ES-I3 (cell line): ENCODE data around the gene KRTCAP2.
"Not testable (repeated sequence)": the region's sequence is repeated elsewhere in the genome, so short reads cannot be mapped to it uniquely, and the experiment has no call there.

Experiments
- H3K36me3 ChIP-seq: 2 replicates; pipeline ENCODE4 v1.6.1; 2013; ENCODE audit warnings: mild to moderate bottlenecking, low read length, control low read depth, moderate library complexity; ENCODE audit not compliant: insufficient read depth
- H3K4me1 ChIP-seq: 2 replicates; pipeline ENCODE4 v1.6.1; 2013; ENCODE audit warnings: mild to moderate bottlenecking, control low read depth, low read length; ENCODE audit not compliant: insufficient read depth
- H3K9ac ChIP-seq: 2 replicates; pipeline ENCODE4 v1.6.1; 2013; ENCODE audit warnings: low read depth, mild to moderate bottlenecking, low read length, moderate library complexity
- H3K9me3 ChIP-seq: 2 replicates; pipeline ENCODE4 v1.6.1; 2013; ENCODE audit warnings: mild to moderate bottlenecking, low read length, moderate library complexity; ENCODE audit not compliant: control insufficient read depth, insufficient read depth

The KRTCAP2 gene

DNA sequence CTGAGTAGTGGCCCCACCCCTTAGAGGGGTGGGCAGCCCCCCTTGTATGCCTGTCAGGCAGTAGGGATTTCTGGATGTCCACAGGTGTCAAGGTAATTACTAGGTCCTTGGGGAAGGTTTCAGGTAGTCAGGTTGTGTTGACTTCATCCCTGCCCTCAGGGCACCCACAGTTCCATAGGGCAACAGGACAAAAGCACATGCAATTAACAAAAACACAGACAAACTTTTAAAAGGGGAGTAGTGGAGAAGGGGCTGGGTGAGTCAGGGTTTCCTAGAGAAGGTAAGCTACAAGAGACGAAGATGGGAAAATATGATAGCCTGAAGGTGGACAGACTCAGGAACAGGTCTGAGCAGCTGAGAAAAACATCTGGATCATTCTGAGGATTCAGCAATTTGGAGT is 14.1 kb downstream of the KRTCAP2 start:
- H3K4me1 ChIP-seq: no peaks in the 10 kb centered on the region
- H3K36me3 ChIP-seq: no peaks in the 10 kb centered on the region
- no peak overlapping the region for H3K9ac ChIP-seq

DNA sequence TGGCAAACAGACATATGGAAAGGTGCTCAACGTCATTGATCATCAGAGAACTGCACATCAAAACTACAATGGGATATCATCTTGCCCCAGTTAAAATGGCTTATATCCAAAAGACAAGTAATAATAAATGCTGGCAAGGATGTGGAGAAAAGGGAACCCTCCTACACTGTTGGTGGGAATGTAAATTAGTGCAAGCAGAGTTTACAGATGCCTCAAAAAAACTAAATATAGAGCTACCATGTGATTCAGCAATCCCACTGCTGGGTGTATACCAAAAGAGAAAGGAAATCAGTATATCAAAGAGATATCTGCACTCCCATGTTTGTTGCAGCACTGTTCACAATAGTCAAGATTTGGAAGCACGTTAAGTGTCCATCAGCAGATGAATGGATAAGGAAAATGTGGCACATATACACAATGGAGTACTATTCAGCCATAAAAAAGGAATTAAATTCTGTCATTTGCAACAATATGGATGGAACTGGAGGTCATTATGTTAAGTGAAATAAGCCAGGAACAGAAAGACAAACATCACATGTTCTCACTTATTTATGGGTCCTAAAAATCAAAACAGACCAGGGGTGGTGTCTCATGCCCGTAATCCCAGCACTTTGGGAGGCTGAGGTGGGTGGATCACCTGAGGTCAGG is 17.0 kb downstream of the KRTCAP2 start:
- H3K9me3 ChIP-seq, H3K9ac ChIP-seq, H3K36me3 ChIP-seq, H3K4me1 ChIP-seq: not testable (repeated sequence)

More for the DNA sequence above, 14.1 kb downstream of the KRTCAP2 start:
- H3K9me3 ChIP-seq: no peaks in the 10 kb centered on the region

DNA sequence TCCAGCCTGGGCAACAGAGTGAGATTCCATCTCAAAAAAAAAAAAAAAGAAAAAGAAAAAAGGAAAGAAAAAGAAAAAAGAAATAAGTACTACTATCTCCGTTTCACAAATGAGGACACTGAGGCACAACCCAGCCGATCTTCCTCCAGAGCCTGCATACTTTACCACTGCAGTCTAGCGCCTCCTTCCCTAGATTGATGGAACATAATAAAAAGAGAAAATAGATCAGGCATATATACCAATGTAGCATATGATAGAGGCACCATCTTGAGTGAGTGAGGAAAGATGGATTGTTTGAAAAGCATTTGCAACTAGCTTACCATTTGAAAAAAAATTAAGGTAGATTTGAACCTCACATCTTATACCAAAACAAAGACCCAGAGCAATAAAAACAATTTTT is 27.6 kb downstream of the KRTCAP2 start:
- Histone ChIP-seq H3K4me1 (no peaks in the 10 kb centered on the region), H3K9me3 (no peaks in the 10 kb centered on the region), H3K36me3 (no peaks in the 10 kb centered on the region), H3K9ac (no peak overlapping the region)

DNA sequence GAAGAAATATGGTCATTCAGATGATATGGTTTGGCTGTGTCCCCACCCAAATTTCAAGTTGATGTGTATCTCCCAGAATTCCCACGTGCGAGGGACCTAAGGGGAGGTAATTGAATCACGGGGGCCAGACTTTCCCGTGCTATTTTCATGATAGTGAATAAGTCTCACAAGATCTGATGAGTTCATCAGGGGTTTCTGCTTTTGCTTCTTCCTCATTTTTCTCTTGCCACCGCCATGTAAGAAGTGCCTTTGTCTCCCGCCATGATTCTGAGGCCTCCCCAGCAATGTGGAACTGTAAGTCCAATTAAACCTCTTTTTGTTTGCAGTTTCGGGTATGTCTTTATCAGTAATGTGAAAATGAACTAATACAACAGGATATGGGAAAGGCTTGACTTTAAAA is 31.4 kb downstream of the KRTCAP2 start:
- no peaks in the 10 kb centered on the region for H3K9me3 ChIP-seq
- H3K4me1 ChIP-seq: peaks cover 6% of the 10 kb centered on the region; the same call in 1 of the 2 replicates
- H3K9ac ChIP-seq: no peak overlapping the region
- H3K36me3 ChIP-seq: no peaks in the 10 kb centered on the region

DNA sequence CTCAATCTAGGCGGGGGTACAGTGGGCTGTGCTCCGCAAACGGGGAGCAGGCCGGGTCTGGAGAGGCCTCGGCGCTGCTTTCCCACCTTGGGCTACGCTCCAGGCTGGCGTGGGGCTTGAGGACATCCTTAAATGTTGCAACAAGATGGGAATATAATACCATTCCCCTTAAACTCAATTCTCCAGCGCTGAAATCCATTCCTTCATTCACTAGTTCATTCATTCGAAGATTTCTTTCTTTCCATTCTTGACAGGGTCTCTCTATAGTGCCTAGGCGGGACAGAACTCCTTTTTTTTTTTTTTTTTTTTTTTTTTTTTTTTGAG is 32.5 kb downstream of the KRTCAP2 start:
- Histone ChIP-seq H3K9ac (peak overlapping the region; percentile 79), H3K9me3 (no peaks in the 10 kb centered on the region), H3K36me3 (no peaks in the 10 kb centered on the region), H3K4me1 (peaks cover 6% of the 10 kb centered on the region; the same call in 1 of the 2 replicates)

DNA sequence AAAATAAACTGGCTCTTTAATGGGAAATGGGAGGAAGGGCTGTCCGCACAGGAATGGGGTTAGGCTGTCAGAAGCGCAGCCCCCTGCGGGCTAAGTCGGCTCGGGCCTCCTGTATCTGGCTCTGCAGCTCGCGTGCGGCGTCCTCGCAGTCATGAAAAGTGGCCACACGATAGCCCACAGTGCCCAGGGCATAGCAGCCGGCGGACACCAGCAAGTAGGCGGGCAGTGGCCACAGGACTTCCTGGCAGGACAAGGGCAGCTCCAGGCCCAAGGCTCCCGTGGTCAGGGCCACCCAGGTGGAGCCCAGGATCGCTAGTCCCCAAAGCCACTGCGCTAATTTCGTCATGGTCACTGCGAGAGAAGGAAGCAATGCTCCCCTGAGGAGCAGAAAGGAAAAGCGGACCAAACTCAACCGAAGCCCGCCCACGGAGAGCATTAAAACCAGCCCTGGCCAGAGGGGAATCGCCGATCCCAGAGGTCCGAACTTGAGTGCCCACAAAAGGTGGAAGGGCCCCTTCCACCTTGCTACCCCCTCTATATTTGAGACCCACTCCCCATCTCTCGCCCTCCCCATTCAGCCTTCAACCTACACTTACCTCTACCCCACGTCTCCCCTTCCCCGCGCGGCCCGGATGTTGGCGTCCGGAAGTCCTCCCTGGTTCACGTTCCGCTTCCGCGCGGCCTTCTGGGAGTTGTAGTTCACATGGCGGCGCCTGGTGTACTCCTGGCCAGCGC is 33.0 kb downstream of the KRTCAP2 start, which contains the start of gene DPM3:
Gene DPM3, minus strand, starts transcription at position 637 of the 735 bp plus-strand sequence. Its CDS starts 291 bp downstream, at position 346.
- no peaks in the 10 kb centered on the region for H3K9me3 ChIP-seq
- no peaks in the 10 kb centered on the region for H3K36me3 ChIP-seq
- peak within 1 kb of the TSS; percentile 79 for H3K9ac ChIP-seq
- H3K4me1 ChIP-seq: peaks cover 6% of the 10 kb centered on the region; the same call in 1 of the 2 replicates

DNA sequence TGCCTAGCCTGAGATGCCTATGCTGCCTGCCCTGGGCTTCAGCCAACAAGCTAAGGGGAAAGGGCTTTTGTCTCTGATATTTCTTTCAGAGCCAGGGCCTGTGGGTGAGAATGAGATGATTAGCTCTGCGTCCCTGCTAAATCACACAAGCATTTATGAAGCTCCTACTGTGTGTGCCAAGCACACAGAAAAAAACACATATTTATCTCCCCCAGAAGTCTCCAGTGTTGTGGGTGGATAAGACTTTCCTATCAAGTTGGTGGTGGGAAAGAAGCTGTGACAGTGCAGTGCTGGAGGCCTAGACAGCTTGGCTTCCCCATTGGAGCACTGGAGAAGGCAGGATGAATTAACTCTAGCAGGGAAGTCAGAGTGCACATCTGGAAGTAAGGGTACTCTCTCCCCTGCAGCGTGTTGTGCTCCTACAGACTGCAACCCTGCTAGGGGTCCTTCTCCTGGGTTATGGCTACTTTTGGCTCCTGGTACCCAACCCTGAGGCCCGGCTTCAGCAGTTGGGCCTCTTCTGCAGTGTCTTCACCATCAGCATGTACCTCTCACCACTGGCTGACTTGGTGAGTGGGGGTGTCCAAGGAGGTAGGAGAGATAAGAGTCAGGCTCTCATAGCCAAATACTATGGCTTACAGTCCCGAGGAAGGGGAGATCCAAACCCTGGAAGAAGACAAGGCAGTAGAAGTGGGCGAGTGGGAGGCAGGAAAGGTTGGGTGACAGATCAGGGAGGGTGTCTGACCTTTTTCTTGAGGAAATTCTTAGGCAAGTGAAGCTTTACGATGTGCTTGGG is 35.8 kb downstream of the KRTCAP2 start:
- H3K36me3 ChIP-seq: no peaks in the 10 kb centered on the region
- no peaks in the 10 kb centered on the region for H3K9me3 ChIP-seq
- H3K4me1 ChIP-seq: peaks cover 13% of the 10 kb centered on the region; the same call in 1 of the 2 replicates
- peak overlapping the region; percentile 81; the same call in 1 of the 2 replicates for H3K9ac ChIP-seq

DNA sequence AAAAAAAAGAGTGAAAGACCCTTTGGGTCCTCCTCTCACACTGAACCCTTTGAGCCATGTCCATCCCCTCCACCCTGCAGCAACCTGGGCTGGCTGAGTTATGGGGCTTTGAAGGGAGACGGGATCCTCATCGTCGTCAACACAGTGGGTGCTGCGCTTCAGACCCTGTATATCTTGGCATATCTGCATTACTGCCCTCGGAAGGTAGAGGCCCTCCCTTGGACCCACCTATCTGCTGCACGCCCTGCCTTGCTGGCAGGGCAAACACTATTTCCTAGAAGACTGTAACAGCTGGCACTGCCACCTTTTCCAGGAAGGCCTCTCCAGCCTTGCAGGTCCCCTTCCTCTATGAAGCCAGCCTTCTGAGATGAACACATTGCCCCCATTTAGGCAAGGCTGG is 36.4 kb downstream of the KRTCAP2 start:
- Histone ChIP-seq H3K9ac (peak overlapping the region; percentile 81; the same call in 1 of the 2 replicates), H3K36me3 (no peaks in the 10 kb centered on the region), H3K9me3 (no peaks in the 10 kb centered on the region), H3K4me1 (peaks cover 13% of the 10 kb centered on the region; the same call in 1 of the 2 replicates)

DNA sequence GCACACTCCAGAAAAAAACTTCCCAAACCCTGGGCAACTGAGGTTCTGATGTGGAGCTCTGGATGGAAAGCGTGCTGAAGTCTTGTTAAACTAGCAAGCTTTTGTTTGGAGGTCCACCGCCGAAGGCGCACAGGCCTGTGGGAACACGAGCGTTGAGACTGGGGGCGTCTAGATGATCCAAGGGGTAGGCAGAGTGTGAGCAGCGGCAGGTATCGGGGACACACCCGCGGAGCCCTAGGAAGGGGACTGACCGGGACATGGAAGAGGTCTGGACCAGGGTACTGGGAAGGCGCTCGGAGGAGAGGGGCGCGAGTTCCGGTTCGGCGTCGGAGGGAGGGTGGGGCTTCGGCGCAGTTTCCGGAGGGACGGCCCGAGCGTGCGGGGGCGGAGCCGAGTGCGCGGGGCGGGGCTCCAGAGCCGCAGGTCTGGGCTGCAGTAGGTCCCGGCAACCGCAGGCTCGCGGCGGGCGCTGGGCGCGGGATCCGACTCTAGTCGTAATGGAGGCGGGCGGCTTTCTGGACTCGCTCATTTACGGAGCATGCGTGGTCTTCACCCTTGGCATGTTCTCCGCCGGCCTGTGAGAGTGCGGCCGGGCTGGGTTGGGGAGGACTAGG is 37.6 kb downstream of the KRTCAP2 start, which contains the start of gene SLC50A1:
Gene SLC50A1, plus strand, starts transcription at position 438 of the 614 bp plus-strand sequence. Its CDS starts 60 bp downstream, at position 498.
- no peaks in the 10 kb centered on the region for H3K36me3 ChIP-seq
- H3K9ac ChIP-seq: peak within 1 kb of the TSS; percentile 81
- H3K4me1 ChIP-seq: peaks cover 17% of the 10 kb centered on the region; the same call in 1 of the 2 replicates
- no peaks in the 10 kb centered on the region for H3K9me3 ChIP-seq

DNA sequence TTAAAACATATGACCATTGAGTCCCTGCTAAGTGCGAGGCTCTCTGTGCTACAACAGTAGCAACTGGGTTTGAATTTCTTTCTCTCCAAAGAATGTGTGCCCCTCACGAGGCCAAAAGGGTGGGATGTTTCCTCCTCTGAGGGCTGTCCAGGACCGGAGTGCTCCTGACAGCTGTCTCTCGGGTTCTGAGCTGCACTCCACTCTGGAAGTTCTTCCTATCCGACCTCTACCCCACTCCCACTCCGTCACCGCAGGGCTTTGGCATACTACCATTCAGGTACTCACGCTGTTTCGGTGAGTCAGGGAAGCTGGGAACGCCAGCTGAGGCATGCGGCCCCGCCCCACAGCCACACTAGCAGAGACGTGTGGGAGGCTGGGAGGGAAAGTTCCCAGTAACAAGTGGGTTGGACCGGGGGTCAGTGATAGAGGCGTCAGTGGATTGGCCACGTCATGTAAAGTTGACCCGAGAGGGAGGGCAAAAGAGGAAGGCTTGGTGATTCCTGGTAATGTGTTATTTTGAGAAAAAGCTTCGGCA is 38.2 kb downstream of the KRTCAP2 start:
- Histone ChIP-seq H3K36me3 (no peaks in the 10 kb centered on the region), H3K4me1 (peaks cover 17% of the 10 kb centered on the region), H3K9ac (peak overlapping the region; percentile 81), H3K9me3 (no peaks in the 10 kb centered on the region)

DNA sequence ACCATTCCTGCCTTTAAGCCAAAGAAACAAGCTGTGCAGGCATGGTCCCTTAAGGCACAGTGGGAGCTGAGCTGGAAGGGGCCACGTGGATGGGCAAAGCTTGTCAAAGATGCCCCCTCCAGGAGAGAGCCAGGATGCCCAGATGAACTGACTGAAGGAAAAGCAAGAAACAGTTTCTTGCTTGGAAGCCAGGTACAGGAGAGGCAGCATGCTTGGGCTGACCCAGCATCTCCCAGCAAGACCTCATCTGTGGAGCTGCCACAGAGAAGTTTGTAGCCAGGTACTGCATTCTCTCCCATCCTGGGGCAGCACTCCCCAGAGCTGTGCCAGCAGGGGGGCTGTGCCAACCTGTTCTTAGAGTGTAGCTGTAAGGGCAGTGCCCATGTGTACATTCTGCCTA is 38.8 kb downstream of the KRTCAP2 start:
- Histone ChIP-seq H3K4me1 (peaks cover 17% of the 10 kb centered on the region), H3K36me3 (no peaks in the 10 kb centered on the region), H3K9ac (peak overlapping the region; percentile 81; the same call in 1 of the 2 replicates), H3K9me3 (no peaks in the 10 kb centered on the region)

DNA sequence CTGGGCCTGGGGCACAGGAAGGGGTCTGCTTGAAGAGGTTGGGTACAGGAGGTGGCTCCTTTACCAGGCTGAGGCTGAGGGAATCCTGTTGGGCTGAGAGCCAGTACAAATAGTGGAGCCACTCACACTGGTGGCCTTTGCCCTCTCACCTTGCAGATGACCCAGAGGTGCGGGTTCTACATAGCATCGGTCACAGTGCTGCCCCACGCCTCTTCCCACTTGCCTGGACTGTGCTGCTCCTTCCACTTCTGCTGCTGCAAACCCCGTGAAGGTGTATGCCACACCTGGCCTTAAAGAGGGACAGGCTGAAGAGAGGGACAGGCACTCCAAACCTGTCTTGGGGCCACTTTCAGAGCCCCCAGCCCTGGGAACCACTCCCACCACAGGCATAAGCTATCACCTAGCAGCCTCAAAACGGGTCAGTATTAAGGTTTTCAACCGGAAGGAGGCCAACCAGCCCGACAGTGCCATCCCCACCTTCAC is 39.3 kb downstream of the KRTCAP2 start:
- Histone ChIP-seq H3K36me3 (no peaks in the 10 kb centered on the region), H3K4me1 (peaks cover 19% of the 10 kb centered on the region), H3K9me3 (no peaks in the 10 kb centered on the region), H3K9ac (no peak overlapping the region)

DNA sequence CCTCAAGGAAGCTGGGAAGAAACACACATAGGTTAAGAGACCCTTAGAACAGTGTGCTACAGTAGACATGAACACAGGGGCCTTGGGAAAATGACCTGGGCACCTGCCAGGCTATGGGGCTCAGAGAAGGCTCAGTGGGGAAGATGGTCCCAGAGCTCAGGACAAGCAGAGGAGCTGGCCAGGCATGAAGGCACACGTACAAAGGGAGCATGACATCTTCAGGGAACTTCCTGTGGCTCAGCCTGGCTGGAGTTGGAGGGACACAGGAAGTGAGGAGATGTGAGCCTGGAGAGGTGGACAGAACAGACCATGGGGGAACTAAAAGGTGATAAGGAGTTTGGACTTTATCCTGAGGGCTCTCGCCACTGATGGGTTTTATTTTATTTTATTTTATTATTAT is 41.2 kb downstream of the KRTCAP2 start:
- Histone ChIP-seq H3K9me3 (no peaks in the 10 kb centered on the region), H3K36me3 (no peaks in the 10 kb centered on the region), H3K9ac (no peak overlapping the region), H3K4me1 (peaks cover 25% of the 10 kb centered on the region)

DNA sequence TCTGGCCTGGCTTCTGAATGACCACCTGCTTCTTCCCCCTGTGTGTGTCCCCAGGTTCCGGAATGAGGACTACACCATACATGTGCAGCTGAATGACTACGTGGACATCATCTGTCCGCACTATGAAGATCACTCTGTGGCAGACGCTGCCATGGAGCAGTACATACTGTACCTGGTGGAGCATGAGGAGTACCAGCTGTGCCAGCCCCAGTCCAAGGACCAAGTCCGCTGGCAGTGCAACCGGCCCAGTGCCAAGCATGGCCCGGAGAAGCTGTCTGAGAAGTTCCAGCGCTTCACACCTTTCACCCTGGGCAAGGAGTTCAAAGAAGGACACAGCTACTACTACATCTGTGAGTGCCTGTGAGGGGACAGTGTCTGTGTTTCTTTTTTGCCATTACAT is 41.8 kb downstream of the KRTCAP2 start:
- Histone ChIP-seq H3K9me3 (no peaks in the 10 kb centered on the region), H3K4me1 (peaks cover 23% of the 10 kb centered on the region), H3K9ac (no peak overlapping the region), H3K36me3 (no peaks in the 10 kb centered on the region)
